ENCODE measurements around the gene DFFB. TPM values are rescaled to one million over a fixed set of nuclear protein-coding genes. Genes with fewer than 3 reads are reported as not detected.

Gene DFFB
- total and polyA plus RNA-seq, 9 of the 15 experiments (the other 6 are each of a cell fraction or from before 2014, with no cell fraction given) = 2.3 to 15.8 (median 11.5) TPM

DNA sequence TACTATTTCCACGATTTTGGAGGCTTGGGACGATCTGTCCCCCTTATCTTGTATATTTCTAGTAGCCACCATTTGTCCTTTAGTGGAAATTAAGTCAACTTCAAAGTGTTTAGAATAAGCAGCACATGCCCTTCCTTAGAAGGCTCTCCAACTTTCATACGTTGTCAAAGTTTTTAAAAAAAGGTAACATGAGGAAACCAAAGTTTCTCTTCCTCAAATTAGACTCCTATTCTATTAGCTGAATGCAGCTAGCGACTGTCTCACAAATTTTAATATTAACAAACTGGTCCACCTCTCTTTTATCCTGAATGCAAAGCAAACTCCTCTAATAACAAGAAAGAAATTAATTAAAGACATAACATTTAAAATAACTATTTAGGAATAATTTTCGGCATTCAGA lies 35.9 kb downstream of the DFFB start:
- 78% methylated on average over 5 of the region's 5 CpGs for WGBS (ENCODE audit: insufficient coverage, low coverage, missing lambda C conversion rate)
- no peak for ATAC-seq
- Histone ChIP-seq H3K4me2 (ENCODE audit: insufficient read depth, low read length) (no peak overlapping the region), H3K36me3 (ENCODE audit: control insufficient read depth, insufficient read depth, low read length) (peaks cover 71% of the 10 kb centered on the region), H3K27ac (ENCODE audit: extremely low read depth, low read depth, low read length) (no peak overlapping the region), H3K4me1 (replicated peaks in 1 of 2; ENCODE audit: control insufficient read depth in 2 of 2, insufficient read depth in 2 of 2, low read length in 2 of 2) (peaks cover 0 to 11% of the 10 kb centered on the region in 2 experiments; a peak in 4 of 5 replicates), H3K9me3 (replicated peaks; ENCODE audit: control insufficient read depth, insufficient read depth, low read depth, low read length) (no peaks in the 10 kb centered on the region), H3K9ac (ENCODE audit: insufficient read depth in 1 of 2, low read depth in 2 of 2, low read length in 2 of 2) (no peak overlapping the region), H2AFZ (ENCODE audit: low read depth, low read length) (no peak overlapping the region), H3K9me1 (ENCODE audit: control insufficient read depth, insufficient read depth, low read length) (no peaks in the 10 kb centered on the region), H3K27me3 (ENCODE audit: control insufficient read depth in 2 of 2, insufficient read depth in 2 of 2, low read length in 2 of 2) (no peaks in the 10 kb centered on the region), H4K20me1 (replicated peaks; ENCODE audit: control insufficient read depth, insufficient read depth, low read length) (peaks cover 13% of the 10 kb centered on the region; the same call in 1 of the 2 replicates), H3K79me2 (ENCODE audit: control insufficient read depth, insufficient read depth, low read length) (peaks cover 54% of the 10 kb centered on the region), H3K4me3 (no peak overlapping the region)
- in situ Hi-C loops (cut with MboI) (no loop called here), intact Hi-C loops (cut with micrococcal nuclease) (no loop called here)
- TF ChIP-seq FOXP1 (CRISPR knock-in tag; IDR thresholded peaks at IDR 0.05) (no peak), HNRNPH1 (optimal IDR thresholded peaks at IDR 0.05; ENCODE audit: low read depth, low read length) (no peak), POLR2AphosphoS5 (IDR thresholded peaks at IDR 0.05; ENCODE audit: control insufficient read depth, insufficient read depth, low read depth, low read length) (no peak), ZSCAN29 (IDR thresholded peaks at IDR 0.05) (no peak), ZNF282 (CRISPR knock-in tag; IDR thresholded peaks at IDR 0.05) (no peak), LEF1 (IDR thresholded peaks at IDR 0.05) (no peak), ZNF133 (CRISPR knock-in tag; IDR thresholded peaks at IDR 0.05) (no peak), HEY1 (CRISPR knock-in tag; IDR thresholded peaks at IDR 0.05; ENCODE audit: borderline replicate concordance) (no peak), EZH2 (IDR thresholded peaks at IDR 0.05; ENCODE audit: borderline replicate concordance, low read depth, low read length) (no peak), SRF (CRISPR knock-in tag; IDR thresholded peaks at IDR 0.05) (no peak), POLR3A (IDR thresholded peaks at IDR 0.05; ENCODE audit: borderline replicate concordance, extremely low read depth, insufficient read depth, insufficient read length) (no peak), HDAC2 (IDR thresholded peaks at IDR 0.05) (no peak), PRMT5 (CRISPR knock-in tag; IDR thresholded peaks at IDR 0.05) (no peak), NR2F6 (CRISPR knock-in tag; IDR thresholded peaks at IDR 0.05) (no peak), LCOR (CRISPR knock-in tag; IDR thresholded peaks at IDR 0.05) (no peak), MCM7 (IDR thresholded peaks at IDR 0.05) (no peak), MTF1 (CRISPR knock-in tag; IDR thresholded peaks at IDR 0.05; ENCODE audit: borderline replicate concordance) (no peak)
- TF ChIP-seq, protein P1, sequence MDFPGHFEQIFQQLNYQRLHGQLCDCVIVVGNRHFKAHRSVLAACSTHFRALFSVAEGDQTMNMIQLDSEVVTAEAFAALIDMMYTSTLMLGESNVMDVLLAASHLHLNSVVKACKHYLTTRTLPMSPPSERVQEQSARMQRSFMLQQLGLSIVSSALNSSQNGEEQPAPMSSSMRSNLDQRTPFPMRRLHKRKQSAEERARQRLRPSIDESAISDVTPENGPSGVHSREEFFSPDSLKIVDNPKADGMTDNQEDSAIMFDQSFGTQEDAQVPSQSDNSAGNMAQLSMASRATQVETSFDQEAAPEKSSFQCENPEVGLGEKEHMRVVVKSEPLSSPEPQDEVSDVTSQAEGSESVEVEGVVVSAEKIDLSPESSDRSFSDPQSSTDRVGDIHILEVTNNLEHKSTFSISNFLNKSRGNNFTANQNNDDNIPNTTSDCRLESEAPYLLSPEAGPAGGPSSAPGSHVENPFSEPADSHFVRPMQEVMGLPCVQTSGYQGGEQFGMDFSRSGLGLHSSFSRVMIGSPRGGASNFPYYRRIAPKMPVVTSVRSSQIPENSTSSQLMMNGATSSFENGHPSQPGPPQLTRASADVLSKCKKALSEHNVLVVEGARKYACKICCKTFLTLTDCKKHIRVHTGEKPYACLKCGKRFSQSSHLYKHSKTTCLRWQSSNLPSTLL (IDR thresholded peaks at IDR 0.05) = no peak
- FAIRE-seq = no peak
- ChIA-PET POLR2A (interaction anchor here (0.7 to 1.5 kb wide), 2 partner anchors 24 to 156 kb away, joined by 3 to 4 read pairs; no protein-coding TSS in a partner anchor), CTCF (ENCODE audit: low intra/inter-chr PET ratio) (no interaction called here)
- no peak for DNase-seq (ENCODE audit: extremely low read depth in 1 of 4, low spot score in 3 of 4)
- no TSS peak for BruUV-seq (replicated peaks)

Data from K562 (cell line).